HepG2 (cell line): Measurements from ENCODE around the gene FAHD1. TPM values are rescaled to one million over a fixed set of nuclear protein-coding genes. Genes with fewer than 3 reads are reported as not detected.
A peak's percentile ranks its signal among the peaks of the same experiment; 100 is the strongest.

Experiments
- ATAC-seq: fragments of 200-7000 bp; cut with Tn5 transposase; 3 replicates; pipeline ENCODE4 v1.9.1; 2020; ENCODE audit warnings: mild to moderate bottlenecking, moderate library complexity
- BruUV-seq: library from RNA; stranded (reverse); fragments of 400-500 nt; replicated peaks from 2 replicates; lab custom pipeline; 2021; lab: Mats Ljungman, UMichigan
- CTCF ChIA-PET: fragments of 300-600 bp; formaldehyde crosslinking; extraction: SDS; loops from one replicate; lab custom pipeline; 2021; ENCODE audit warnings: low total read pairs, inconsistent platforms, low intra/inter-chr PET ratio; lab: Yijun Ruan, JAX
- POLR2A ChIA-PET: fragments of 350-600 bp; sonication (Branson Sonifier 250); formaldehyde crosslinking; loops from one replicate; lab custom pipeline; 2020; ENCODE audit warnings: antibody characterized with exemption, inconsistent platforms; lab: Yijun Ruan, JAX
- DNase-seq: peaks from one replicate; pipeline ENCODE4 v3.0.0-alpha.2; 2015; ENCODE audit warnings: low spot score
- FAIRE-seq: peaks from 3 replicates; lab custom pipeline; 2011; peaks lifted over from hg19 to GRCh38; lab: Jason Lieb, UNC
- H2AFZ ChIP-seq: one replicate; pipeline ENCODE4 v1.6.1; 2011; ENCODE audit warnings: low read length, inconsistent platforms
- H3K27ac ChIP-seq: fragments of 300-600 bp; 3 replicates; pipeline ENCODE4 v1.8.0; 2011; ENCODE audit warnings: mixed run types, mild to moderate bottlenecking, mixed read lengths, low read length, inconsistent platforms; ENCODE audit not compliant: insufficient read depth; ENCODE audit errors: extremely low read length
- H3K27me3 ChIP-seq, 2 experiments: fragments of 200-600 bp in 1 of 2; 2 replicates in 1 of 2; 3 replicates in 1 of 2; pipeline versions ENCODE4 v1.6.0 to v1.8.0; 2011; ENCODE audit warnings: low read length in 2 of 2, mild to moderate bottlenecking in 2 of 2, moderate library complexity in 2 of 2, inconsistent platforms in 1 of 2; ENCODE audit not compliant: insufficient read depth in 2 of 2, control insufficient read depth in 1 of 2
- H3K36me3 ChIP-seq, 2 experiments: fragments of 200-600 bp in 1 of 2; replicated peaks in 1 of 2; 2 replicates in 1 of 2; 3 replicates in 1 of 2; pipeline versions ENCODE4 v1.5.1 to v1.8.0; 2011; ENCODE audit warnings: low read length in 2 of 2, inconsistent platforms in 1 of 2; ENCODE audit not compliant: insufficient read depth in 2 of 2, control insufficient read depth in 1 of 2
- H3K4me1 ChIP-seq: 2 replicates; pipeline ENCODE4 v1.5.1; 2012; ENCODE audit warnings: low read length, inconsistent platforms; ENCODE audit not compliant: insufficient read depth
- H3K4me2 ChIP-seq: 2 replicates; pipeline ENCODE4 v1.6.0; 2011; ENCODE audit warnings: low read depth, low read length, inconsistent platforms
- H3K4me3 ChIP-seq, 3 experiments: fragments of 200-600 bp in 1 of 3; sonication (generic), shearing (Covaris generic) in 1 of 3; replicated peaks in 1 of 3; 2 replicates each; pipeline ENCODE4 v1.5.1; 2011 to 2016; ENCODE audit warnings: low read length in 3 of 3, inconsistent platforms in 2 of 3, low read depth in 2 of 3, mild to moderate bottlenecking in 2 of 3, control low read depth in 1 of 3, mixed read lengths in 1 of 3; ENCODE audit not compliant: insufficient read depth in 1 of 3
- H3K79me2 ChIP-seq: one replicate; pipeline ENCODE4 v1.6.1; 2011; ENCODE audit warnings: low read length, inconsistent platforms; ENCODE audit not compliant: insufficient read depth
- H3K9ac ChIP-seq: 2 replicates; pipeline ENCODE4 v1.6.0; 2011; ENCODE audit warnings: mild to moderate bottlenecking, low read depth, low read length, inconsistent platforms; ENCODE audit not compliant: insufficient read depth
- H3K9me3 ChIP-seq: 2 replicates; pipeline ENCODE4 v1.5.1; 2012; ENCODE audit warnings: mild to moderate bottlenecking, low read length
- H4K20me1 ChIP-seq: 2 replicates; pipeline ENCODE4 v1.6.0; 2011; ENCODE audit warnings: inconsistent platforms, mild to moderate bottlenecking, low read length, moderate library complexity; ENCODE audit not compliant: insufficient read depth
- AGO2 ChIP-seq: fragments of 200-400 bp; formaldehyde crosslinking; optimal IDR thresholded peaks from 2 replicates; pipeline ENCODE3; 2017; ENCODE audit warnings: mild to moderate bottlenecking, low read depth, low read length, moderate library complexity
- KAT2B ChIP-seq: fragments of 150-350 bp; IDR thresholded peaks from 2 replicates; pipeline ENCODE4 v1.6.1; 2014; ENCODE audit warnings: low read depth, low read length, borderline replicate concordance
- KAT7 ChIP-seq: IDR thresholded peaks from 2 replicates; pipeline ENCODE4 v1.6.1; 2018; ENCODE audit warnings: borderline replicate concordance, missing compliant biosample characterization
- NCOR1 ChIP-seq: fragments of 200-600 bp; sonication (generic); IDR thresholded peaks from 2 replicates; pipeline ENCODE4 v1.7.0; 2017; ENCODE audit warnings: antibody characterized with exemption, low read length, borderline replicate concordance
- PPARG ChIP-seq: conservative IDR thresholded peaks from 2 replicates; pipeline ENCODE4 v1.6.1; 2016; ENCODE audit warnings: missing biosample characterization, missing genetic modification reagents
- SAFB2 ChIP-seq: sonication (generic); formaldehyde crosslinking; IDR thresholded peaks from 2 replicates; pipeline ENCODE4 v1.5.1; 2020; ENCODE audit warnings: missing genetic modification reagents, low read depth, mild to moderate bottlenecking, borderline replicate concordance
- SATB2 ChIP-seq: sonication (generic); formaldehyde crosslinking; IDR thresholded peaks from 2 replicates; pipeline ENCODE4 v1.5.0; 2020; ENCODE audit warnings: missing genetic modification reagents
- WGBS: methylation state at CpG from one replicate; pipeline ENCODE4 v1.1.6; 2017; ENCODE audit warnings: low lambda C conversion rate; 5-methylcytosine and 5-hydroxymethylcytosine counted together
- in situ Hi-C: cut with HindIII; loops from 2 replicates; pipeline ENCODE4 v1.10.0; 2017; ENCODE audit warnings: low pct_unique_long_range_greater_than_20kb; ENCODE audit not compliant: extremely low pct_ligation_motif_present
- intact Hi-C: fragments of 100-400 bp; cut with micrococcal nuclease; formaldehyde crosslinking; loops from one replicate; pipeline ENCODE4 v1.10.0; 2022; ENCODE audit not compliant: unreplicated experiment
- polyA plus RNA-seq, 8 experiments: library from polyadenylated mRNA; depleted of rRNA in 3 of 8; stranded (reverse) in 7 of 8; unstranded in 1 of 8; fragments of >200 nt; fragmentation: Illumina TruSeq in 4 of 8; extraction: Trizol in 4 of 8; gene quantifications; 2 replicates each; pipeline versions ENCODE4 v1.2.1 to v1.2.3, GENCODE V29; 2011 to 2016; ENCODE audit warnings: low read depth in 4 of 8, missing spikeins in 1 of 8, mixed read lengths in 1 of 8; ENCODE audit not compliant: insufficient read depth in 1 of 8
- total RNA-seq, 5 experiments: library from RNA; depleted of rRNA; stranded (reverse); fragments of >200 nt; fragmentation: Illumina TruSeq; extraction: Trizol; gene quantifications; 2 replicates each; pipeline ENCODE4 v1.2.3, GENCODE V29; 2016; ENCODE audit warnings: low read depth in 1 of 5
- TF ChIP-seq, protein P1 (sequence below): sonication (generic); formaldehyde crosslinking; conservative IDR thresholded peaks from 2 replicates; pipeline ENCODE4 v1.4.0; 2020; ENCODE audit warnings: missing genetic modification reagents

The FAHD1 gene
- total and polyA plus RNA-seq, 2 of the 13 experiments (the other 11 are each of a cell fraction or from before 2014, with no cell fraction given), result 39.0 to 45.3 TPM

DNA sequence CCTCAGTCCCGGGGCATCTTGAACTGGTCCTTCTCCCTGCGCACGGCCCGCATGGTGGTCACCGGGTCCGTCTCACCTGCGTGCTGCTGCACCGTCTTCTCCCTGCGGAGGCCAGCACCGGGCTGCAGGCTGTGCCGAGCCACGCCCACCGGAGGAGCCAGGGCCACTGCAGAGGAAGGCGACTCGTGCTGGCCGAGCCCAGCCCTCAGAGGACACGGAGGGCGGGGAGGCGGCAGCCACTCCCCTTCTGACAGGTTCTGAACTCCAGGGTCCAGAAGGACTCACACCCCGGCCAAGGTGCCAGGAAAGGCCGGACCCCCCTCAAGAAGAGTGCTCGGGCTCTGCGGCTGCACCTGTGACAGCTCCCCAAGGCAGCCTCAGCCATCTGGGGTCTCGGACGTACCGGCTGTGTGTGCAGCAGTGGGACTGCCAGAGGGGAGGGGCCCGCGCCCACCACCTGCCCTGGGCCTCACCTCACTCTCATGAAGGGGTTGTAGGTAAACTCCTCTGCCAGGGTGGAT lies 17.7 kb upstream of the FAHD1 start:
- H3K27me3 ChIP-seq, result no peaks in the 10 kb centered on the region
- H3K4me2 ChIP-seq, result no peak overlapping the region
- TF ChIP-seq SAFB2 (CRISPR knock-in tag) (no peak), AGO2 (peak; percentile 58)
- TF ChIP-seq, all 625 proteins: peak for 1
- ATAC-seq (no peak; the same call in 2 of the 3 replicates), DNase-seq (no peak), FAIRE-seq (no peak)
- Histone ChIP-seq H2AFZ (no peak overlapping the region), H3K27ac (no peak overlapping the region), H3K4me1 (peaks cover 10% of the 10 kb centered on the region), H4K20me1 (peaks cover 5% of the 10 kb centered on the region; the same call in 1 of the 2 replicates), H3K79me2 (no peaks in the 10 kb centered on the region), H3K9ac (no peak overlapping the region), H3K9me3 (no peaks in the 10 kb centered on the region), H3K4me3 (no peak overlapping the region), H3K36me3 (peaks cover 11 to 26% of the 10 kb centered on the region in 2 experiments; a peak in 4 of 5 replicates)
- ChIA-PET CTCF (no interaction called here), POLR2A (no interaction called here)
- intact Hi-C loops, result no loop called here
- in situ Hi-C loops, result no loop called here
- no TSS peak for BruUV-seq
- WGBS, result 83% methylated on average over 10 of the region's 28 CpGs

DNA sequence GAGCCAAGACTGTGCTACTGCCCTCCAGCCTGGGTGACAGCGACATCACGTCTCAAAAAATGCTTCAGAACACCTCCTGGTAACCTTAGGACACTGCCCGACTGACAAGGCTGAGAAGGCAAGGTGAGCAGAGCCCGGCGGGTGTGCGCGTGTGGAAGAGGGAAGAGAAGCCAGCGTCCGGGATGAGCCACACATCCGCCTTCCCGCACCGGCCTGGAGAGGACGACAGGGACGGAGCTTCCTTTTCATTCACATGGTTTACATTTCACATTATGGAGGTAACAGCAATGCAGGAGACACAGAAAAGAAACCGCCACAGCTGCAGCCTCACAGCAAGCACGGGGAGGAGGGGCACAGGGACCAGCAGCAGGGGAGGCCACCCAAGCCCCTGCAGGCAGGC lies 16.9 kb upstream of the FAHD1 start:
- TF ChIP-seq, protein P1, sequence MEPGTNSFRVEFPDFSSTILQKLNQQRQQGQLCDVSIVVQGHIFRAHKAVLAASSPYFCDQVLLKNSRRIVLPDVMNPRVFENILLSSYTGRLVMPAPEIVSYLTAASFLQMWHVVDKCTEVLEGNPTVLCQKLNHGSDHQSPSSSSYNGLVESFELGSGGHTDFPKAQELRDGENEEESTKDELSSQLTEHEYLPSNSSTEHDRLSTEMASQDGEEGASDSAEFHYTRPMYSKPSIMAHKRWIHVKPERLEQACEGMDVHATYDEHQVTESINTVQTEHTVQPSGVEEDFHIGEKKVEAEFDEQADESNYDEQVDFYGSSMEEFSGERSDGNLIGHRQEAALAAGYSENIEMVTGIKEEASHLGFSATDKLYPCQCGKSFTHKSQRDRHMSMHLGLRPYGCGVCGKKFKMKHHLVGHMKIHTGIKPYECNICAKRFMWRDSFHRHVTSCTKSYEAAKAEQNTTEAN, result no peak
- TF ChIP-seq NCOR1 (no peak), PPARG (no peak), KAT7 (CRISPR knock-in tag) (no peak), SATB2 (CRISPR knock-in tag) (no peak), KAT2B (no peak)
- ATAC-seq, result no peak
- in situ Hi-C loops (no loop called here), intact Hi-C loops (loop anchor here (5.0 kb wide), 1 partner anchor 38 kb away; the partner anchor contains the start of genes EME2, MRPS34 and NME3)
- no peak for DNase-seq
- BruUV-seq, result no TSS peak
- Histone ChIP-seq H3K27ac (no peak overlapping the region), H2AFZ (no peak overlapping the region), H3K4me3 (no peak overlapping the region), H3K9me3 (no peaks in the 10 kb centered on the region), H3K9ac (no peak overlapping the region), H3K79me2 (no peaks in the 10 kb centered on the region), H3K36me3 (peaks cover 11 to 27% of the 10 kb centered on the region in 2 experiments; a peak in 4 of 5 replicates), H4K20me1 (peaks cover 5% of the 10 kb centered on the region; the same call in 1 of the 2 replicates), H3K27me3 (no peaks in the 10 kb centered on the region), H3K4me2 (no peak overlapping the region), H3K4me1 (peaks cover 10% of the 10 kb centered on the region)
- ChIA-PET CTCF (no interaction called here), POLR2A (no interaction called here)
- WGBS, result 95% methylated on average over 16 of the region's 16 CpGs
- FAIRE-seq, result no peak
